ENCODE measurements around the gene ARHGEF37. TPM values are rescaled to one million over a fixed set of nuclear protein-coding genes. Genes with fewer than 3 reads are reported as not detected.

ARHGEF37 gene
- polyA plus RNA-seq, 1 experiment, result 0.92 TPM

- ChIA-PET CTCF (interaction anchor here (0.6 to 4.2 kb wide), 6 partner anchors 8 to 243 kb away, joined by 3 to 47 read pairs (median 4); no protein-coding TSS in a partner anchor), POLR2A (no interaction called here)
- no peak for DNase-seq (ENCODE audit: low read depth)
- Histone ChIP-seq H3K27me3 (ENCODE audit: control insufficient read depth, insufficient read depth, low read length) (no peaks in the 10 kb centered on the region), H3K36me3 (ENCODE audit: control insufficient read depth, insufficient read depth, low read length) (no peaks in the 10 kb centered on the region), H3K4me3 (ENCODE audit: low read depth, low read length) (no peak overlapping the region)
- no peak for TF ChIP-seq CTCF (IDR thresholded peaks at IDR 0.05; ENCODE audit: insufficient read depth, low read depth, low read length)
These were observed 29.4 kb downstream of the ARHGEF37 start for GRCh38 chr5:149610589-149611255.

- no peaks in the 10 kb centered on the region for H3K36me3 ChIP-seq (ENCODE audit: control insufficient read depth, insufficient read depth, low read length)
- DNase-seq (ENCODE audit: low read depth), result peak; percentile 19
- no peaks in the 10 kb centered on the region for H3K27me3 ChIP-seq (ENCODE audit: control insufficient read depth, insufficient read depth, low read length)
- TF ChIP-seq CTCF (IDR thresholded peaks at IDR 0.05; ENCODE audit: insufficient read depth, low read depth, low read length), result no peak
- CTCF ChIA-PET, result interaction anchor here (0.7 to 4.2 kb wide), 7 partner anchors 7 to 558 kb away, joined by 3 to 47 read pairs (median 3); no protein-coding TSS in a partner anchor
- POLR2A ChIA-PET, result interaction anchor here (0.6 kb wide), 1 partner anchor 406 kb away, joined by 3 read pairs; no protein-coding TSS in a partner anchor
- no peak overlapping the region for H3K4me3 ChIP-seq (ENCODE audit: low read depth, low read length)
These were observed 30.0 kb downstream of the ARHGEF37 start for GRCh38 chr5:149611326-149611725.

- no peaks in the 10 kb centered on the region for H3K27me3 ChIP-seq (ENCODE audit: control insufficient read depth, insufficient read depth, low read length)
- H3K4me3 ChIP-seq (ENCODE audit: low read depth, low read length), result no peak overlapping the region
- ChIA-PET CTCF (no interaction called here), POLR2A (no interaction called here)
- no peaks in the 10 kb centered on the region for H3K36me3 ChIP-seq (ENCODE audit: control insufficient read depth, insufficient read depth, low read length)
- TF ChIP-seq CTCF (IDR thresholded peaks at IDR 0.05; ENCODE audit: insufficient read depth, low read depth, low read length), result no peak
- DNase-seq (ENCODE audit: low read depth), result no peak
These were observed 33.0 kb downstream of the ARHGEF37 start for GRCh38 chr5:149614034-149614907.

- TF ChIP-seq CTCF (IDR thresholded peaks at IDR 0.05; ENCODE audit: insufficient read depth, low read depth, low read length), result no peak
- ChIA-PET CTCF (interaction anchor here (0.5 to 2.3 kb wide), 4 partner anchors 22 to 249 kb away, joined by 3 to 10 read pairs (median 3); no protein-coding TSS in a partner anchor), POLR2A (no interaction called here)
- Histone ChIP-seq H3K27me3 (ENCODE audit: control insufficient read depth, insufficient read depth, low read length) (no peaks in the 10 kb centered on the region), H3K4me3 (ENCODE audit: low read depth, low read length) (no peak overlapping the region), H3K36me3 (ENCODE audit: control insufficient read depth, insufficient read depth, low read length) (no peaks in the 10 kb centered on the region)
- no peak for DNase-seq (ENCODE audit: low read depth)
These were observed 34.7 kb downstream of the ARHGEF37 start for GRCh38 chr5:149615976-149616375.

GRCh38 chr5:149616727-149617285 lies 35.5 kb downstream of the ARHGEF37 start:
- POLR2A ChIA-PET, result no interaction called here
- H3K4me3 ChIP-seq (ENCODE audit: low read depth, low read length), result no peak overlapping the region
- no peaks in the 10 kb centered on the region for H3K27me3 ChIP-seq (ENCODE audit: control insufficient read depth, insufficient read depth, low read length)
- CTCF ChIA-PET, result interaction anchor here (1.1 to 3.3 kb wide), 9 partner anchors 7 to 249 kb away, joined by 3 to 47 read pairs (median 18); no protein-coding TSS in a partner anchor
- DNase-seq (ENCODE audit: low read depth), result no peak
- no peak for TF ChIP-seq CTCF (IDR thresholded peaks at IDR 0.05; ENCODE audit: insufficient read depth, low read depth, low read length)
- H3K36me3 ChIP-seq (ENCODE audit: control insufficient read depth, insufficient read depth, low read length), result no peaks in the 10 kb centered on the region

Data from BJ (cell line).